Stimulated activated CD4-positive, alpha-beta T cell treated with anti-CD3 and anti-CD28 coated beads, Interleukin-2, amount 100 ng/mL, for 24 hours (primary cell): ENCODE data around the gene VEGFB.

ENCODE experiments used
- DNase-seq, 2 donors: peaks; one replicate each; pipeline ENCODE4 v3.0.0-alpha.2; 2020

The VEGFB gene

DNA sequence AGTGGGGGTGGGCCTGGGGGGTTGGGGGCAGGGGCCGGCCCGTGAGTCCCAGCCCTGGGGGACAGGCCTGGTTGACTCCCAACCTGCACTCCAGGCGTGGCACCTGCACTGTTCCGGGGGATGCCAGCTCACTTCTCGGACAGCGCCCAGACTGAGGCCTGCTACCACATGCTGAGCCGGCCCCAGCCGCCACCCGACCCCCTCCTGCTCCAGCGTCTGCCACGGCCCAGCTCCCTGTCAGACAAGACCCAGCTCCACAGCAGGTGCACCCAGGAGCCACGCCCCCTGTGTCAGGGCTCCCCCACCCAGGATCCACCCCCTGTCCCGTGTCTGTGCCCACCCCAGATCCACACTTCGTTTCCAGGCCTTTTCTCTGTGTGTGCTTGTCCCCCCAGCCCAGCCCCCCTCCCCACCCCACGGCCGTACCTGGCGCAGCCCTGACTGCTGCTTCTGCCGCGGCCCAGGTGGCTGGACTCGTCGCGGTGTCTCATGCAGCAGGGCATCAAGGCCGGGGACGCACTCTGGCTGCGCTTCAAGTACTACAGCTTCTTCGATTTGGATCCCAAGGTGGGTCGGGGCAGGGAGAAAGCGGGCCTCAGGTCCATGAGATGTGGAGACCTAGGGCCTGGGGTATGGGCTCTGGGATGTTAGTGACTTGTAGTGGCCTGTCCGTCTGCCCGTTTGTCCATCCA lies 23.1 kb upstream of the VEGFB start:
- DNase-seq: no peak

DNA sequence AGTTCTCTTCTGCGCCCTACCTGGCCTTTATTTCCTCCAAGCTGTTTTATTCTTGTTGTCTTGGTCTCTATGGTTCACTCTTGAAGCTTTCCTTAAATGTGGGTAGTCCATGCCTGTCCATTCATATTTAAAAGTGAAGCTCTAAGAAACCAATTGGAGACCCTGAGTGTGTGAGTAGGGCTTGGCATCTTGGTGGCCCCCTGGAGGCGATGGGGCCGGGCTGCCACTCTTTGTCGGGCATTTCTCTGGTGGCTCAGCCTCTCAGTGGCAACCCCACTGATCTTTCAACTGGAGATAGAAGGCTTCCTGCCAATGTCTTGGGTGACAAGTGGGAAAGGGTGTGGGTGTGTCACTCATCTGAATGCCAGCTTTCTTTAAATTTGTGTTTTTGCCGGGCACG lies 17.5 kb upstream of the VEGFB start:
- DNase-seq: no peak

GRCh38 chr11:64218628-64219353 lies 15.6 kb upstream of the VEGFB start:
- no peak for DNase-seq

GRCh38 chr11:64219354-64219684 lies 15.1 kb upstream of the VEGFB start:
- no peak for DNase-seq

- no peak for DNase-seq
Observed at GRCh38 chr11:64219755-64220154, 14.6 kb upstream of the VEGFB start.

GRCh38 chr11:64220271-64220670 lies 14.1 kb upstream of the VEGFB start:
- DNase-seq: no peak

GRCh38 chr11:64220798-64221197 lies 13.6 kb upstream of the VEGFB start:
- DNase-seq: no peak

GRCh38 chr11:64222651-64223000 lies 11.8 kb upstream of the VEGFB start:
- DNase-seq: no peak

DNA sequence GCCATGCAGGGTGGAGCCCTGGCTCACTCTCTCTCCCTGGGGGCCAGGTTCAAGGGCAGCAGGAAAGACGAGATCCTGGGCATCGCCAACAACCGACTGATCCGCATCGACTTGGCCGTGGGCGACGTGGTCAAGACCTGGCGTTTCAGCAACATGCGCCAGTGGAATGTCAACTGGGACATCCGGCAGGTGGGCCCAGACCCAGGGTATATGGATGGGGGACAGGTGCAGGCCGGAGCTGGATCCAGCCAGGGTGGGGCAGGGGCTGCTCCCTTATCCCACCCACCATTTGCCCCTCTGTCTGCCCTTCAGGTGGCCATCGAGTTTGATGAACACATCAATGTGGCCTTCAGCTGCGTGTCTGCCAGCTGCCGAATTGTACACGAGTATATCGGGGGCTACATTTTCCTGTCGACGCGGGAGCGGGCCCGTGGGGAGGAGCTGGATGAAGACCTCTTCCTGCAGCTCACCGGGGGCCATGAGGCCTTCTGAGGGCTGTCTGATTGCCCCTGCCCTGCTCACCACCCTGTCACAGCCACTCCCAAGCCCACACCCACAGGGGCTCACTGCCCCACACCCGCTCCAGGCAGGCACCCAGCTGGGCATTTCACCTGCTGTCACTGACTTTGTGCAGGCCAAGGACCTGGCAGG lies 11.3 kb upstream of the VEGFB start:
- DNase-seq: no peak

GRCh38 chr11:64224151-64224890 lies 10.1 kb upstream of the VEGFB start:
- no peak for DNase-seq

- no peak for DNase-seq
Observed at GRCh38 chr11:64224891-64225607, 9.3 kb upstream of the VEGFB start.

- peak; percentile 95 to 97 for DNase-seq
Observed at GRCh38 chr11:64225608-64226506, 8.5 kb upstream of the VEGFB start, which contains the start of the genes NUDT22 and TRPT1. TSS of gene NUDT22 (plus strand) at chr11:64226274. CDS start at chr11:64226653, 379 bp downstream. TSS of gene TRPT1 (minus strand) at chr11:64226186. CDS start at chr11:64225860, 326 bp downstream.

GRCh38 chr11:64226507-64227051 lies 7.8 kb upstream of the VEGFB start:
- DNase-seq: peak; percentile 61 to 75

GRCh38 chr11:64227405-64227956 lies 6.9 kb upstream of the VEGFB start:
- DNase-seq: no peak

DNA sequence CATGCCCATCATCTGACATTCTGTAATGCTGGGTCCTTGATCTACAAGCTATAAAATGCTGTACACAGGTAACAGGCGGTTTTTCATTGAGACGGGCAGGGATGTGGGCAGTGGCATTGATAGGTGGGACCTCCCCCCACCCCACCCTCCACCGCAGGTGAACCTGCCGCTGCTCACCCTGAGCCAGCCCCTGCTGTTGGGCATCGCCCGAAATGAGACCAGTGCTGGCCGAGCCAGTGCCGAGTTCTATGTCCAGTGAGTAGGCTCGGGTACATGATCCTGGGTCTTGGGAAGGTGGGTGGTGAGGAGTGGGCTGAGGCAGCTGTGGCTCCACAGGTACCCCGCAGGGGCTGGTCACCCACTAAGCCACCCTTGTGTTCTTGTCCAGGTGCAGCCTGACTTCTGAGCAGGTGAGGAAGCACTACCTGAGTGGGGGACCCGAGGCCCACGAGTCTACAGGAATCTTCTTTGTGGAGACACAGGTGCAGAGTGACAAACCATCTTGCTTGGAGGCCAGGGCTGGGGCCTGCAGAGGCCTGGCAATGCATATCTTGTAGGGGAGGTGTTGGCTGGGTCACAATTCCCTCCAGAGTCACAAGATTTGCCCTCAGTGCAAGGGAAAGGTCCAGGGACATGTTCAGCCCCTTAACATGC lies 5.2 kb upstream of the VEGFB start:
- no peak for DNase-seq

- DNase-seq: no peak
Observed at GRCh38 chr11:64229744-64230170, 4.6 kb upstream of the VEGFB start.

- peak; percentile 90 to 92 for DNase-seq
Observed at GRCh38 chr11:64230171-64230984, 4.0 kb upstream of the VEGFB start, which contains the start of gene DNAJC4. TSS of gene DNAJC4 (plus strand) at chr11:64230548. CDS start at chr11:64230855, 307 bp downstream.

DNA sequence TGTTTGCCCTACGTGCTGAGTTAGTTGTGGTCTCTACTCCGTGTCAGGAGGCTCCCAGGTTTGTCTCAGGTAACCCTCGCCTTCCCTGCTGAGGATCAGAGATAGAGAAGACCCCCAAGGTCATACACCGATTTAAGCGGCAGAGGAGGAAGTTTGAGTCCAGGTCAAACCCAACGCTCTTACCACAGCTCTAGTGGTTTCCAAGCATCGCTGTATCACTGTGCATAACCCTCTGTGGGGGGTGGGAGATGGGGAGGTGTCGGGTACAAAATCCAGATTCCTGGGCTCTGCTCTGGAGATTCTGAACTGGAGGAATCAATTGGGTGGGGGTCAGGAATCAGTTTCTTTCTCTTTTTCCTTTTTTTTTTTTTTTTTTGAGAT lies 3.4 kb upstream of the VEGFB start:
- DNase-seq: no peak

GRCh38 chr11:64231546-64231945 lies 2.8 kb upstream of the VEGFB start:
- DNase-seq: no peak
